GM18517 (cell line): ENCODE measurements around the gene RAB3IL1.

Experiments used
- ATAC-seq: cut with Tn5 transposase; IDR thresholded peaks from one replicate; pipeline ENCODE4 v1.9.1; 2021; ENCODE audit warnings: mild to moderate bottlenecking, moderate library complexity; ENCODE audit not compliant: unreplicated experiment

Gene RAB3IL1

DNA sequence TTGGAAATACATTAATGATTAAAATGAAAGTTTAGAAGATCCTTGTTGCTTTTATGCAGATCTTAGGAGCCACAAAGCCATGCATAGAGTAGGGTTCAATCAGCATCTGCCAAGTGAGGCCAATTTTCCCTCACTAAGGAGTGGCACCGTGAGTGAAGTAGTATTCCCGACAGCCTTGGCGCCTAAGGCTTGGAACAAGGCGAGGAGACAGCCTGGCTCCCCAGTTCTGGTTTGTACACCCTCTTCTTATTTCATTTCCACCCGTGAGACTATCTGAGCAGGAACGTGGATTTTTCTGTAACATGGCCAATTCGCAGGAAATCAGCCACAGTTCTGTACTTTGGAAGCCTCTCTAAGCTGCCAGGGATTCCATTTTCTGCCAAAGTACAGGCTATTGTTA, 66.7 kb downstream of the RAB3IL1 start:
- no peak for ATAC-seq

DNA sequence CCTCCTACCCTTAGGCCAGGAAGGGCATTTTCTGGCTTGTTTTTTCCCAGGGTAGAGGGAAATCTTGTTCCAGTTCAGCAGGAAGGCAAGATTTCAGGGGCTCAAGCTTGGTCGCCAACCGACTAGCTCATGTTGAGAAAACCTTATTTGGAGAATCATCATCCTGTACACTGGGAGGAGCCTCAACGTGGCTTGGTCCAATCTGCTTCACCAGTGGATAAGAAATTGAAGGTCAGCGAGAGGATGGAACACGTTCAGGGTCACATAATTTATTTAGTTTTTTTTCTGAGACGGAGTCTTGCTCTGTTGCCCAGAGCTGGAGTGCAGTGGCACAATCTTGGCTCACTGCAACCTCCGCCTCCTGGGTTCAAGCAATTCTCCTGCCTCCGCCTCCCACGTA, 68.7 kb downstream of the RAB3IL1 start:
- no peak for ATAC-seq

DNA sequence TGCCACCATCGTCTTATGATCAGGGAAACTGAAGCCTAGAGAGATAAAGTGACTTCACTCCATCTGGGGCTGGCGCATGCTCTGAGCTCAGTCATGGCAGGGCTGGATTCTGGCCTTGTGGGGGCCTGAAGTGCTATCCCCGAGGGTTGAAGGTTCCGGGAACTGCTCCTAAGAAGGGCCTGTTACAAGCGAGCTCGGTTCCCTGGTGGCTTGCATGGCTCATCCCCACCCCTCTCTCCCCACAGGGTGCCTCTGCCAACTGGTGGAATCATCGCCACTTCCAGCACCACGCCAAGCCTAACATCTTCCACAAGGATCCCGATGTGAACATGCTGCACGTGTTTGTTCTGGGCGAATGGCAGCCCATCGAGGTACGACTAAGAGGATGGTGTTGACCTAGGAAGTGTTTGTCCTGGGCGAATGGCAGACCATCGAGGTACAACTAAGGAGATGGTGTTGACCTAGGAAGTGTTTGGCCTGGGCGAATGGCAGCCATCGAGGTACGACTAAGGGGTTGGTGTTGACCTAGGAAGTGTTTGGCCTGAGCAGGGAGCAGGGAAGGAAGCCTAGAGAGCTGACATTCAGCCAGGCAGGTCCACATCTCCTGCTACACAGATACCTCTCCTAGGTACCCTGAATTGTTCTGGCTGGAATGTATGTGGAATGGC, 69.3 kb downstream of the RAB3IL1 start:
- no peak for ATAC-seq
